ENCODE measurements around the gene TMEM45B. TPM values are rescaled to one million over a fixed set of nuclear protein-coding genes. Genes with fewer than 3 reads are reported as not detected.

Gene TMEM45B
- total and polyA plus RNA-seq, 2 of the 13 experiments (the other 11 are each of a cell fraction or from before 2014, with no cell fraction given), result 29.1 to 181 TPM

DNA sequence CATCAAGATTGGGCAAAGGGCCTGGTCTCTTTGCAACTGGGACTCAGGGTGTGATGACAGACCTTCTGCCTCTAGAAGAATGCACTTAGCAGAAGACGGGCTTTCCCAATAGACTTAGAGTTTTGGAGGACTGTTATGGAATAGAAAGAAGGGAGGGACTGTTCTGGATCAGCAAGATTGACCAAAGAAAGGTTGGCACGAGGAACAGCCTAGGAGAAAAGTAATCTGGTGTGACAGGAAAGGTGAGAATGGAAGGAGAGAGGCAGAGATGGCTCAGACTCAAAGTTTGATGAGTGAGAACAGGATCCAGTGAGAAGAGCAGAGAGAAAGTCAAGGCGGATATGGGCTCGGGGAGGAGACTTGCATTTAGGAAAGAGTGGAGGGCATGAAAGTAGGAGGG is 23.0 kb upstream of the TMEM45B start:
- Histone ChIP-seq H3K9ac (ENCODE audit: insufficient read depth, low read depth, low read length) (no peak overlapping the region), H3K4me1 (ENCODE audit: insufficient read depth, low read length) (peaks cover 48% of the 10 kb centered on the region), H4K20me1 (ENCODE audit: insufficient read depth, low read length) (no peaks in the 10 kb centered on the region), H2AFZ (ENCODE audit: low read length) (no peak overlapping the region), H3K9me3 (ENCODE audit: low read length) (peaks cover 13% of the 10 kb centered on the region), H3K4me3 (replicated peaks in 1 of 3; ENCODE audit: insufficient read depth in 1 of 3, low read depth in 2 of 3, low read length in 3 of 3) (no peak overlapping the region), H3K79me2 (ENCODE audit: insufficient read depth, low read length) (no peaks in the 10 kb centered on the region), H3K4me2 (ENCODE audit: low read depth, low read length) (no peak overlapping the region), H3K27me3 (ENCODE audit: control insufficient read depth in 1 of 2, insufficient read depth in 2 of 2, low read length in 2 of 2) (peaks cover 0 to 11% of the 10 kb centered on the region in 2 experiments; a peak in 2 of 5 replicates), H3K36me3 (replicated peaks in 1 of 2; ENCODE audit: control insufficient read depth in 1 of 2, insufficient read depth in 2 of 2, low read length in 2 of 2) (no peaks in the 10 kb centered on the region), H3K27ac (ENCODE audit: extremely low read length, insufficient read depth, low read length) (no peak overlapping the region)
- FAIRE-seq (no peak), DNase-seq (ENCODE audit: low spot score) (no peak), ATAC-seq (no peak)
- CTCF ChIA-PET (ENCODE audit: low intra/inter-chr PET ratio, low total read pairs), result no interaction called here
- in situ Hi-C loops (cut with HindIII; ENCODE audit: extremely low pct_ligation_motif_present, low pct_unique_long_range_greater_than_20kb), result loop anchor here (25.0 kb wide), 1 partner anchor 345 kb away; no protein-coding TSS in a partner anchor
- POLR2A ChIA-PET, result no interaction called here
- BruUV-seq (replicated peaks), result no TSS peak
- TF ChIP-seq, protein P1, sequence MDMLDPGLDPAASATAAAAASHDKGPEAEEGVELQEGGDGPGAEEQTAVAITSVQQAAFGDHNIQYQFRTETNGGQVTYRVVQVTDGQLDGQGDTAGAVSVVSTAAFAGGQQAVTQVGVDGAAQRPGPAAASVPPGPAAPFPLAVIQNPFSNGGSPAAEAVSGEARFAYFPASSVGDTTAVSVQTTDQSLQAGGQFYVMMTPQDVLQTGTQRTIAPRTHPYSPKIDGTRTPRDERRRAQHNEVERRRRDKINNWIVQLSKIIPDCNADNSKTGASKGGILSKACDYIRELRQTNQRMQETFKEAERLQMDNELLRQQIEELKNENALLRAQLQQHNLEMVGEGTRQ (IDR thresholded peaks at IDR 0.05; ENCODE audit: low read depth, low read length), result no peak
- TF ChIP-seq, protein P1 (CRISPR knock-in tag; IDR thresholded peaks at IDR 0.05; ENCODE audit: borderline replicate concordance), result no peak
- TF ChIP-seq GLI4 (CRISPR knock-in tag; IDR thresholded peaks at IDR 0.05; ENCODE audit: borderline replicate concordance) (no peak), HNRNPK (IDR thresholded peaks at IDR 0.05; ENCODE audit: low read depth, low read length, poor library complexity, severe bottlenecking) (no peak)
- TF ChIP-seq, protein P2, sequence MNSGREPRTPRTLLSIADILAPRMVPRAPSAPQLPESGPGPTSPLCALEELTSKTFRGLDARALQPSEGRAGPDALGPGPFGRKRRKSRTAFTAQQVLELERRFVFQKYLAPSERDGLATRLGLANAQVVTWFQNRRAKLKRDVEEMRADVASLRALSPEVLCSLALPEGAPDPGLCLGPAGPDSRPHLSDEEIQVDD (CRISPR knock-in tag; IDR thresholded peaks at IDR 0.05; ENCODE audit: borderline replicate concordance), result no peak
- TF ChIP-seq, protein P3, sequence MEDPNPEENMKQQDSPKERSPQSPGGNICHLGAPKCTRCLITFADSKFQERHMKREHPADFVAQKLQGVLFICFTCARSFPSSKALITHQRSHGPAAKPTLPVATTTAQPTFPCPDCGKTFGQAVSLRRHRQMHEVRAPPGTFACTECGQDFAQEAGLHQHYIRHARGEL (CRISPR knock-in tag; IDR thresholded peaks at IDR 0.05), result no peak
- WGBS (ENCODE audit: low lambda C conversion rate), result 69% methylated on average over 3 of the region's 4 CpGs
- intact Hi-C loops (cut with micrococcal nuclease; ENCODE audit: unreplicated experiment), result no loop called here
